Esophagus squamous epithelium (tissue), 4 donors: ENCODE data around the gene HSD11B2.

Experiments used
- POLR2A ChIP-seq, 4 donors: fragments of 450-650 bp; IDR thresholded peaks; one replicate each; pipeline ENCODE4 v1.6.1; 2017; ENCODE audit warnings: antibody characterized with exemption in 4 of 4, mild to moderate bottlenecking in 4 of 4, moderate library complexity in 3 of 4
- TF ChIP-seq, protein P1 (sequence below), 6 experiments: fragments of 450-650 bp in 4 of 6; fragments of 200-600 bp in 2 of 6; sonication (generic) in 2 of 6; IDR thresholded peaks; one replicate each; pipeline ENCODE4 v1.5.1; 2016 to 2019; ENCODE audit warnings: antibody characterized with exemption in 6 of 6, mild to moderate bottlenecking in 4 of 6, moderate library complexity in 4 of 6

DNA sequence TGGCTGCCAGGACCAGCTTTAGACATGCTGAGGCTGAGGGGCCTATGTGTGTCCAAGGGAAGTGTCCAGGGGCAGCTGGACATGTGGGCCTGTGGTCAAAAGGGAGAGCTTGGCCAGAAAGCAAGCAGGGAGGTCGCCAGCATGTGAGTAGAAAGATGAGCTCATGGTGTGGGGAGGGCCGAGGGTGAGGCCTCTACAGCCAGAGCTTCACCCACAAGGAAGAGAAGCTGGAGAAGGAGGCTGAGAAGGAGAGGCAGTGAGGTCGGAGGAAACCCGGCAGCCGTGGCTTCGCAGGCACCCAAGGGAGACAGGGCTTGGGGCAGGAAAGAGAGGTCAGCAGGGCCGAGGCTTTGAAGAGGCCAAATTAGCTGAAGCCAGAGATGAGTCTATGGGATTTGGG lies 4.0 kb upstream of the HSD11B2 start:
- no peak for TF ChIP-seq POLR2A (IDR thresholded peaks at IDR 0.05)
- TF ChIP-seq, protein P1, sequence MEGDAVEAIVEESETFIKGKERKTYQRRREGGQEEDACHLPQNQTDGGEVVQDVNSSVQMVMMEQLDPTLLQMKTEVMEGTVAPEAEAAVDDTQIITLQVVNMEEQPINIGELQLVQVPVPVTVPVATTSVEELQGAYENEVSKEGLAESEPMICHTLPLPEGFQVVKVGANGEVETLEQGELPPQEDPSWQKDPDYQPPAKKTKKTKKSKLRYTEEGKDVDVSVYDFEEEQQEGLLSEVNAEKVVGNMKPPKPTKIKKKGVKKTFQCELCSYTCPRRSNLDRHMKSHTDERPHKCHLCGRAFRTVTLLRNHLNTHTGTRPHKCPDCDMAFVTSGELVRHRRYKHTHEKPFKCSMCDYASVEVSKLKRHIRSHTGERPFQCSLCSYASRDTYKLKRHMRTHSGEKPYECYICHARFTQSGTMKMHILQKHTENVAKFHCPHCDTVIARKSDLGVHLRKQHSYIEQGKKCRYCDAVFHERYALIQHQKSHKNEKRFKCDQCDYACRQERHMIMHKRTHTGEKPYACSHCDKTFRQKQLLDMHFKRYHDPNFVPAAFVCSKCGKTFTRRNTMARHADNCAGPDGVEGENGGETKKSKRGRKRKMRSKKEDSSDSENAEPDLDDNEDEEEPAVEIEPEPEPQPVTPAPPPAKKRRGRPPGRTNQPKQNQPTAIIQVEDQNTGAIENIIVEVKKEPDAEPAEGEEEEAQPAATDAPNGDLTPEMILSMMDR (IDR thresholded peaks at IDR 0.05), result no peak
